ENCODE measurements around the gene RIBC2.
"Not testable (repeated sequence)": the region's sequence is repeated elsewhere in the genome, so short reads cannot be mapped to it uniquely, and the experiment has no call there.

Gene RIBC2

DNA sequence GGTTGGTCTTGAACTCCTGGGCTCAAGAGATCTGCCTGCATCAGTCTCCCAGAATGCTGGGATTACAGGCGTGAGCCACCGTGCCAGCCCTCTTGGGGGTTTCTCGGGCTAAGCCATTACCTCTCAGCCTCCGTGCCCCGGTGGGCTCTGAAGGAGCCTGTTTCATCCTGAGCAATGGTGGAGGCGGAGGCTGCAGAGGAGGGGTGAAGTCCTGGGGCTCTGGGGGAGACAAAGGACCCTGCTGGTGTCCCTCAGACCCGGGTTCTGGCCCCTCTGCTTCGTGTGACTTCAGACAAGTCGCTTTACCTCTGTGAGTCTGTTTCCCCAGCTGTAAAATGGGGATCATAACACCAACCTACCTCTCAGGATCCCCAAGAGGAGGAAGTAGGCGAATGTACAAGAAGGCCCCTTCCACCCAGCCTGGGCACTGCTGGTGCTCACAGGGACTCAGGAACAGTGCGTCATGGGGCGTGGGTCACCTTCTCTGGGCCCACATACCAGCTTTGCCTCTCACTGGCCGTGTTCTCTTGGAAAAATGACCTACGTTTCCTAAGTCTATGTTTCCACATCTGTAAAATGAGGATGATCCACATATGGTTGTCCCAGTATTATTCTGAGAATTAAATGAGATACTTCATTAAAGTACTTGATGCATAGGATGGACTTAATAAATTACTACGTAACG is 36.8 kb downstream of the RIBC2 start:
- no peak for DNase-seq

DNA sequence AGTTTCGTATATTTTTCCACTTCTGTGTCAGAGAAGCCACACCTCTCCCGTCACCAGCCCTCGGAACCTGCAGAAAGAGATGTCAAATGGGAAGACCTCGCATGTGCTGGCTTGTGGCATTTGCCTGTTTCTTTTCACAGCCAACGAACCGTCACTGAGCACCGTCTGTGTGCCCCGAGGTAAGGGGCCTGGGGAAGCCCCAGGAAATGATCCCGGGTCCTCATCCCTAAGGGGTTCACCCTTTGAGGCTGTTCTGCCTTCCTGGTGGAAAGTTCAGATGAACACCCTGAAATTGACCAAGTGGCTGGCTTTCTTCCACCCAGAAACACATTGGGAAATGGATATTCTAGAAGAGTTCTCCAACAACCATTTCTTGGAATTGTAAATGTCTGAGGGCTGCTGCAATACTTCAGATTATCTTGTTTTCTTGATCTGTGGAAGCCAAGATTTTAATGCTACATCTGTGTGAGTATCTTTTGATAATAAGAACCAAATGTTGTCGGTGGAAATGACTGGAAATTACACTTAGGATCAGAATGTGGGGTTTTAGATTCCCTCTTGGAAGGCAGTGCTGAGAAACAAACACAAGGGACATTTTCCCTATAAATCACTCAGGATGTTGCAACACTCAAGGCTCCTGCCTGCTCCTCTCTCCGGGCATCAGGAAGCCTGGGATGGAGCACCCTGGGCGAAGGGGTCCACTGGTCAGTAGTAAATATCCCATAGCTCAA is 37.6 kb downstream of the RIBC2 start:
- DNase-seq, result no peak

DNA sequence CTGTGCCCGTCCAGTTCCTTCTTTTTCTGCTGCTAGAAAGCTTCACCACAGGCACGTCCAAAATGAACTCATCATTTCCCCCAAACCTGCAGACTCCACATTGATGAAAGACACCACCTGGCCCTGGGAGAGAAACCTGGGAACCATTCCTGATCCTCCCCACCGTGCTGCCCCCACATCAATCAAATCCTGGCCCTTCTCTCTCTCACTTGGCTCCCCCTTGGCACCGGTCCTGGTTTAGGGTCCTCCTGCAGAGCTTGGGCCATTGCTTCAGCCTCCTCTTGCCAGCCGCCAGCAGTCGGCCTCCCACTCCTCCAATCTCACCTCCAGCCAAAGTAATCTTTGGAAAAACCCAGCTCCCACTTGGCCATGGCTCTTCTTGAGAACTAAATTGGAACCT is 38.5 kb downstream of the RIBC2 start:
- no peak for DNase-seq

DNA sequence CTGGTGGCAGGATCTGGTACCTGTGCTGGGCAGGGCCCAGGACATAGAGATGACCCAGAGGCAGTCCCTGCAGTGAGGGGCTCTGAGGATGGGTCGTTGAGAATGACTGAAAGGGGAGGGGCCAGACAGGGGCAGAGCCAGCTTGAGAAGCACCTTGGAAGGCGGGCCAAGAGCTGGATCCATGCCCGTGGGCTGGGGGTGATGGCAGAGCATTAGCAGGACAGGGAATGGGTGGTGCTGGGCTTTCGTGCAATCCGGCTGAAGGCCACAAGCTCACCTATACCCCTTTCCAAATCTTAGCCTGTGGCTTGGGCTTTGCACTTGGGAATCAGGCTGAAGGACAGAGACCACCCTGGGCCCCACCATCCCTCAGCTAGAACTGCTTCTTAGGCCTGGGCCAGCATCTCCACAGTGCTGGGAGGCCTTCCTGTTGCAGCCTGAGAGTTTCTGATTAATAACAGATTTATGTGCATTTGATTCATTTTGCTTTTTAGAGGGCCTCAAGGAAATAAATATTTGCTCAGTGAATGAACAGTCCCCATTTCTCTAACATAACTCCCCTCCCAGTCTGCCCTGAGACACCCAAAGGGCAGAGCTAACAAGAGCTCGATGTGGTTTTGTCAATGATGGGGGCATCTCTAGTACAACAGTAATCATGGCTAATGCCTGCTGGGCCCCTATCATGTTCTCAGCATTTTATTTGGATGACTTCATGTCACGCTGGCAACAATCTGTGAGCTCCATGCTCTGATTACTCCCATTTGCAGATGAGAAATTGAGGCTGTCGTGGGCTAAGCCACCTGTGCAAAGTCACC is 39.3 kb downstream of the RIBC2 start:
- DNase-seq, result no peak

DNA sequence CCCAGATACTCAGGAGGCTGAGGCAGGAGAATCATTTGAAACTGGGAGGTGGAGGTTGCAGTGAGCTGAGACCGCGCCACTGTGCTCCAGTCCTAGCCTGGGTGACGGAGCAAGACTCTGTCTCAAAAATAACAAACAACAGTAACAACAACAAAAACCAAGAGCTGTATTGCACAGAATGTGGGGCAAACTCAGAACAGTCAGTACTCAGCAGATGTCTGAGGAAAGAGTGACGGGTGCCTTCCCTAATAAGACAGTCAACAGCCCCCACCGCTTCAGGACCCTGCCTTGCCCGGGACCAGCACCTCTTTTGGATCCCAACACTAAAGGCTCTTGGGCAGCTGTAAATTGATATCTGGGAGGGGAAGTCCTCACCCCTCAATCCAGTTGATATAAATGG is 40.3 kb downstream of the RIBC2 start:
- no peak for DNase-seq

DNA sequence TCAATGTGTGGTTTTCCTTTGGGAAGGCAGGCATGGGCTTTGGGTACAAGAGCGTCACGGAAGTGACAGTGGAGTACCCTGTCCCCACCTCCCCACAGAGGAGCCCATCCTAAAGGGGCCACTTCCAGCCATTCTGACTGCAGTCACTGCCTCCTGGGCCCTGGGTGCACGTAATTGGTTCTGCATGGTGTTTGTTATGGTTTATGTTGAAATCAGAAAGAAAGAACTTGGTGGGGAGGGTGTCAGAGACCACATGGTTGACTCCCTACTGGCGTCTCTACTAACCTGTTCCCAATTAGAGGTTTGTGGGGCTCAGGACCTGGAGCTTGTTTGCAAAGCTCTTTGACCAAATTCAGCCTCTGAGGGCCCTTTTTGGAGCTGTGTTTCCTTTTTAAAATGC is 40.8 kb downstream of the RIBC2 start:
- DNase-seq, result no peak

DNA sequence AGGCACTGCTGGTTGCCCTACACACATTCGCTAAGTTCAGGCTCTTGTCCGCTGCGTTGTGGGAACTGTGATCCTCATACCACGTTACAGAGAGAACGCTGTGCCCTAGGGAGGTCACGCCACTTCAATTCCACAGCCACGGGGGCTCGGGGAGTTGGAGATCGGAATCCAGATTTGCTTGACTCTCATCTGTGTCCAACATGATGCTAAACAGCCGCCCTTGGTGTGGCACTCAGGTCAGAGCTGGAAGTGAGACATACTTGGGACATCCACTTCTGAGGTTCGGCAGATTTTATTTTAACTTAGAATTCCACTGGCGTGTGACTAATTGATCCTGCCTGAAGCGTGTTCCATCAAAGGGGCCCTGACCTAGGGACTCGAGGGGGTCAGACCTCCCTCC is 41.7 kb downstream of the RIBC2 start:
- DNase-seq, result no peak

DNA sequence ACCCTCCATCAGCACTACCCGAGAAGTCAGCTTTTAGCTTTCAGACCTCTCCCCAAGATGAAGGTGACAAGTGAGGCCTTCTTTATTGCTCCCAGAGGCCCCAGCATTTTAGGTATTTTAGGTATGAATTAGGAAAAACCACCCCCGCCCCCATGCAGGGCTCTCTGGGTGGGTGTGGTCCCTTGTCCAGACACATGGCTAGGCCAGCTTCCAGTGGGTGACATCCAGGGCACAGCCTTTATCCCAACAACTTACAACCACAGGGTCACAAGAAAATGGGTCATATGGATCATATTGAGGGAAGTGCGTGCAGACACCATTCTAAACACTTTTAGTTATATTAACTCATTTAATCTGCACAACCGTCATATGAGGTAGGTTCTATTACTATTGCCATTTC is 42.1 kb downstream of the RIBC2 start:
- DNase-seq, result no peak

DNA sequence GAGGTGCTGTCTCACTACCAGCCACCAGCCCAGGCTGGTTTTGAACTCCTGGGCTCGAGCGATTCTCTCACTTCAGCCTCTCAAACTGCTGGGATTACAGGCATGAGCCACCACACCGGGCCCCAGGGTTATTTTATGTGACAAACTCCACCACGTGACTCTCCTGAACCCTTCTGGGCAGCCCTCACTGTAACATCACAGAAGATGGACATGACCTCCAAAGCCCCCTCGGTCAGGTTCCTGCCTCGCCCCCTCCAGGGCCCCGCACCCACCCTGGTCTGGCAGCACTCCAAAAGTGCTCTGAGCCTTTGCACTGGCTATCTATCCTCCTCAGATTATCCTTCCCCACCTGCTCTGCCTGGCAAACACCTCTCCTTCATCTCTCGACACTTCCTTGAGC is 43.3 kb downstream of the RIBC2 start:
- DNase-seq, result no peak

DNA sequence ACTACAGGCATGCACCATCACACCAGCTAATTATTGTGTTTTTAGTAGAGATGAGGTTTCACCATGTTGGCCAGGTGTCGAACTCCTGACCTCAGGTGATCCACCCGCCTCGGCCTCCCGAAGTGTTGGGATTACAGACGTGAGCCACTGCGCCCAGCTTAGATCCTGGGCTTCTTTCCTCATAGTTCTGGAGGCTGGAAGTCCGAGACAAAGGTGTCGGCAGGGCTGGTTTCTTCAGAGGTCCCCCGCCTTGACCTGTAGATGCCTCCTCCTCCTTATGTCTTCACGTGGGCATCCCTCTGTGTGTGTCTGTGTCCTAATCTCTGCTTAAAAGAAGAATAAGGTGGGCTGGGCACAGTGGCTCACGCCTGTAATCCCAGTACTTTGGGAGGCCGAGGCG is 45.0 kb downstream of the RIBC2 start:
- DNase-seq, result no peak

DNA sequence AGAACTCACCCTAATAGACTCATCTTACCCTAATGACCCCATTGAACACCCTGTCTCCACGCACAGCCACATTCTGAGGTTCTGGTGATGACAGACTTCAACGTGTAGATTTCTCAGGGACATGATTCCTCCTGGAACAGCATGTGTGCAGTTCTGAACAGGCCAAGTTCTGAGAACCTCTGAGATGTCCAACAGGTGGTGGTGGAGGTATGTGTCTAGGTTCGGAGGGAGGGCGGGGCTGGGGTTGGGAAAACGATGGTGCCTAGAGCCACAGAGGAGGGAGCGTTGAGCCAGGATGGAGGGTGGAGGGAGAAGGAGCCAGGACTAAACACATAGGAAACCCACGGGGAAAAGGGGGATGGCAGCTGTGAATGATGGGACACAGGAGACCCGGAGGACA is 45.7 kb downstream of the RIBC2 start:
- DNase-seq, result no peak

DNA sequence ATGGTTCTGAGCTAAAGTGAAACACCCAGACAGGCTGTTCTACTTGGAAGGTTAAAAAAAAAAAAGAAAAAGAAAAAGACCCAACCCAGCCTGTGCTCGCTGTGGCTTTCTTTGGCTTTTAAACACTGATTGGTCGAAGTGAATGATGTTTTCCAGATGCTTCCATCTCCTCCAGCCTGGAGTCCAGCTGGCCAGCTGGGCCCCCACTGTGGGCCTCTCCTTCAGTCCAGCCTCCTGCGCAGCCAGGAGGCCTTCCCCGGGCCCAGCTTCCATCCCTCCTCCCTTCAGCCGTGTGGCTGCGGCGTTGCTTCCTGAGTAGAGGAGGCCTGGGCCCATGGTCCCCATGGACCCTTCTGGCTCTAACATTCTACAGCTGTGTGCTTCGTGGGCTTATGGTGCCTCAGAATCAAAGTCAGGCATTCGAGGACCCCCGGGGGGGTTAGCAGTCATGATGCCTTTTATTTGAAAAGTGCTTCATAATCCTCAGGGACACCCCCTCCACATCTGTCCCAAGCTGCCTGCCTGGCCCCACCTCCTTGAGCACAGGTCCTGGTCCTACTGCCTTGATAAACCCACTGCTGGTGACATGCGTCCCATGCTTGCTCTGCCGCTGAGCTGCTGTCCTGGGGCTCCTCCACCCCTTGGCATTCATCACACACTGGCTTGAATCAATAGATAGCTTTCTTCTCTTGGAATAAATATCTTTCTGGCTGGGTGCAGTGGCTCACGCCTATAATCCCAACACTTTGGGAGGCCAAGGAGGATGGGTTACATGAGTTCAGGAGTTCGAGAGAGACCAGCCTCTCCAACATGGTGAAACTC is 47.0 kb downstream of the RIBC2 start:
- DNase-seq, result no peak

DNA sequence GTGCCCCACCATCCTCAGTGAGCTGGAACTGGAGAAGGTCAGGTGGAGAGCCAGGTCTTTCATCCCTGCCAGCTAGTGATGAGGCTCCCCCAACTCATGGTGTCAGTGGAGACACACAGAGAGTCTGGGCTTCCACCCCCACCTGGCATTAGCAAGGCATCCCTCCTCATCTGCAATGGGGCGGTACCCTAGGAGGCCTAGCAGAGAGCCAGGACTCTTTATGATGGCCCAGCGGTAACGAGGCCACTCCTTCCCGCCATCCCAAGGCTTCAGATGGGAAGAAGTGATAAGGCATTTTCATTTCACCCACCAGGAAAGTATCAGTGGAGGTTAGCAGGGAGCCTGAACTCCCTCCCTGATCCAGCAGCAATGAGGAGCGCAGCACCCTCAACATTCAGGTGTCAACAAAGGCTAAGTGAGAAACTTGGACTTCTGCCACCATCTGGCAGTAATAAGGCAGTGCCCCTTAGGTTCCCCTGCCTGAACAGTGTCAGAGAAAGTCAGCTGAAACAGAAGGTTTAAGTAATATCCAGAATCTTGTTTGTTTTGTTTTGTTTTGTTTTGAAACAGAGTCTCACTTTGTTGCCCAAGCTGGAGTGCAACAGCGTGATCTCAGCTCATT is 48.7 kb downstream of the RIBC2 start:
- peak; percentile 5 to 36 for DNase-seq

DNA sequence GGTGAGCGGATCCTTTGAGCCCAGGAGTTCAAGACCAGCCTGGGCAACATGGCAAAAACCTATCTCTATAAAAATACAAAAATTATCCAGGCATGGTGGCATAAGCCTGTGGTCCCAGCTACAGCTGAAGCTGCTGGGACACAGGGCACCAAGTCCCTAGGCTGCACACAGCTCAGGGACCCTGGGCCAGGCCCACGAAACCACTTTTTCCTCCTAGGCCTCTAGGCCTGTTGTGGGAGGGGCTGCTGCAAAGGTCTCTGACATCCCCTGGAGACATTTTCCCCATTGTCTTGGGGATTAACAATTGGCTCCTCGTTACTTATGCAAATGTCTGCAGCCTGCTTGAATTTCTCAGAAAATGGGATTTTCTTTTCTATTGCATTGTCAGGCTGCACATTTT is 50.2 kb downstream of the RIBC2 start:
- not testable (repeated sequence) for DNase-seq

DNA sequence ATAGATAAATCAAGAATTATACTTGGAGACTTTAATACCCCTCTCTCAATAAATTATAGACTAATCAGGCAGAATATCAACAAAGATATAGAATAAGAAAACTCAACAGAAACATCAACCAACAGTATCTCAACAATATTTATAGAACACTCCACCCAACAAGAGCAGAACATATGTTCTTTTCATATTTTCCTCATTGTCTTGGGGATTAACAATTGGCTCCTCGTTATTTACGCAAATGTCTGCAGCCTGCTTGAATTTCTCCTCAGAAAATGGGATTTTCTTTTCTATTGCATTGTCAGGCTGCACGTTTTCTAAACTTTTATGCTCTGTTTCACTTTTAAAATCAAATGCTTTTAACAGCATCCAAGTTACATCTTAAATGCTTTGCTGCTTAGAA is 52.1 kb downstream of the RIBC2 start:
- DNase-seq, result no peak

DNA sequence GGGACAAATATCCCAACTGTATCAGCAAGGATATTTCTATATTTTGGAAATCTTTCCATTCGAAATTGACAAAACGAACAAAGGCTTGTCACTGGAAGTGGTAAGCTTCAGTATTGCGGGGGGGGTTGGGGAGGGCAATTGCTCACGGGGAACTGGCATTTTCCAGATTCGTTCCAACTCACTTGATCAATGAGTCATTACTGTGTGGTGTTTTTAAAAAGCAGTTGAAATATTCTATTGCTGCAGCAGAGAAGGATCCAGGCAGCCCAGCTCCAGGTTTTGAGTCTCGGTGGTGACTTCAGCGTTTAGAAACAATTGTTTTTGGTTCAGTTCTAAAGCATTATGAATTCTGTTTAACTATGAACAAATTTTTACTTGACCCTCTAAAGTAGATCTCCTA is 55.4 kb downstream of the RIBC2 start:
- no peak for DNase-seq

DNA sequence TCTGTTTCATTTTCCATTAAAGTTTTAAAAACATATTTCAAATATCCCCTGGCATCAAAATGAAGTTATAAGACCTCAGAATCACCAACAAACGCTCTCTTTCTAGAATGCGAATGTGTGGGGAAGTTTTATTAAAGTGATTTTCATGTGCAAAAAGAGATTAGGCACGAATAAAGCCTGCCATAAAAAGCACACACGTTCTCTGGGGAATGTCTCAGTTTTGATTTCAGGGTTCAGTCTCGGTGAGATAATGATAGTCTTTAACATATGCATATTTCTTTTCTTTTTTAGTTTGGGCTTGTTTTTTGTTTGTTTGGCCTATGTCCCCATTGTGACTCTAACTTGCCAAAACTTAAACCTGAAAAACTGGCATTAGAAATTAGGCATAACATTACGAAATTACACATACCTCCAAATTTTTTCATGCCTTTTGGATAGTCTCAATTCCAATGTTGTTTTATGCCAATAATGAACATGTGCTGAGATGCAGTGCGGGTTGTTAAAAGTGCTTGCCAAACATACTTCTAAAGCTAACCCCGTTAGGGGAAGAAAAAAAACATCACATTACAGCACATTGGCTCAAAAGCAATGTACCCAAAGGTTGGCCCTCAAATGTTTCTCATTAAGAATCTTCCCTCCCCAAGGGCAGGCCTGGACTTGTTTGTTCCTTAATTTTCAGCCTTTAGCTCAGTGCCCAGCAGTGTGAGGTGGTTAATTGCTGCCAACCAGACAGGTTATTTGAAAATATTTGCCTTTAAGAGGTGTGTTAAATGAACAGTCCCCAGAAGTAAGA is 56.0 kb downstream of the RIBC2 start:
- DNase-seq, result no peak

DNA sequence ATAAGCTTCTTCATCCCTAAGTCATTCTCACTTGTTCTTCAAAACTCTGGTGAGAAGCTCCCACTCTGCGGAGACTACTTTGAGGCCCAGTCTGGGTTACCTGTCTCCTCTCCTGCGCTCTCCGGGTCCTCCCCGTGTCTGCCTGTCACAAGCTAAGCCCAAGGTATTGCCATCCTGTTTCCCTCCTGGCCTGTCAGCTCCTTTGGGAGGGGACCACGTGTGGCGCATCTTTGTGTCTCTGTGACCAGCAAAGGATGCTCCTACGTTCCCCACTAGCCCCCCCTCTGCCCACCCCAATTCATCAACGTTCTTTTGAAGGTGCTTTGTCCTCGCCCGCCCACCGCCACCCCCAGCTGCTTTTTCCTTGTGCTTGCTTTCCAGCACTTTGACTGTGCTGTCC is 57.4 kb downstream of the RIBC2 start:
- DNase-seq, result no peak

DNA sequence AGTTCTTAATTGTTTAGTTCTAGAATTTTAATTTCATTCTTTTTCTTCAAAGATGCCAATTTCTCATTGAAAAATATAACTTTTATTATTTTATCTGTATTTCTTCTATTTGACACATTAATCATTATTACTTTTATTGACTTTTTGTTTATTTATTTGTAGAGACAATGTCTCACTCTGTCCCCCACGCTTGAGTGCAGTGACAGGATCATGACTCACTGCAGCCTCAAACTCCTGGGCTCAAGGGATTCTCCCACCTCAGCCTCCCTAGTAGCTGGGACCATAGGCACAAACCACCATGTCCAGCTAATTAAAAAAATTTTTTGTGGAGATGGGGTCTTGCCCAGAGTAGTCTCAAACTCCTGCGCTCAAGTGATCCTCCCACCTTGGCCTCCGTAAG is 58.9 kb downstream of the RIBC2 start:
- DNase-seq, result no peak

DNA sequence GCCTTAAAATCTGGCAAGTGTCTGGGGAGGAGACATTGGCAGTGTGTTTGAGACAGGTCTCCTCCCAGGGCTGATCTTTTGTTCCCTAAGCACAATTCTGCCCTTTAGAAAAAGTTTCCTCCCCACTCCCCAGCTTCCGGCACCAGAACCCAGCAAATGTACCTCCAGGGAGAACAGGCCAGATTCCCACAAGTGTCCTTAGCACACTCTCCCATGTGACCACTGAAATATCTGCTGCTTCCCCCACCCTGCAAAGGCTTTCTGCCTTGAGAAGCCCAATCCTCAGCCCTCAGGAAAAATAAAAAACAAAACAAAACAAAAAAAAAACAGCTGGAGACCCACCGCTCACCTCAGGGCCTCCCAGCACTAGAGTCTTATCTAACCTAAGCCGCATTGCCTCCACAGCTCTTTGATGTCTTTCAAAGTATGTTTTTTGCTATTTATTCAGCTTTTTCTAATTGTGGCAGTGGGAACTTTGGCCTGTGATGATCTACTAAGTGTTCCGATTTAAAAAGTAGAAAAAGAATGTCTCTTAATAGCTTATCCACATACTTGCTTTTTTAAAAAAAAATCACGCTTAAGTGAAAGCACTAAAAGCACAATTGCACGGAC is 60.2 kb downstream of the RIBC2 start:
- DNase-seq, result no peak

All from inflammatory macrophage (primary cell).